GM20000 (cell line): ENCODE data around the gene DHX9.
A peak's percentile ranks its signal among the peaks of the same experiment; 100 is the strongest.

Source experiments
- DNase-seq: peaks from one replicate; pipeline ENCODE4 v3.0.0; 2012; ENCODE audit warnings: low spot score
- CTCF ChIP-seq: IDR thresholded peaks from 2 replicates; pipeline ENCODE4 v1.5.1; 2012; ENCODE audit warnings: mild to moderate bottlenecking, control low read depth; ENCODE audit errors: extremely low read depth, missing control alignments

The DHX9 gene

GRCh38 chr1:182823220-182823619 is 15.9 kb upstream of the DHX9 start:
- DNase-seq: no peak
- no peak for TF ChIP-seq CTCF

GRCh38 chr1:182826892-182827291 is 12.3 kb upstream of the DHX9 start:
- TF ChIP-seq CTCF: no peak
- no peak for DNase-seq

GRCh38 chr1:182829285-182829932 is 9.7 kb upstream of the DHX9 start:
- no peak for TF ChIP-seq CTCF
- DNase-seq: peak; percentile 39

GRCh38 chr1:182833271-182833670 is 5.9 kb upstream of the DHX9 start:
- TF ChIP-seq CTCF: no peak
- DNase-seq: no peak

- no peak for DNase-seq
- no peak for TF ChIP-seq CTCF
Measured at GRCh38 chr1:182834326-182834725, 4.8 kb upstream of the DHX9 start.

GRCh38 chr1:182835806-182836205 is 3.3 kb upstream of the DHX9 start:
- DNase-seq: no peak
- no peak for TF ChIP-seq CTCF

GRCh38 chr1:182841368-182841988 is 2.3 kb downstream of the DHX9 start:
- TF ChIP-seq CTCF: no peak

More at GRCh38 chr1:182841368-182841988, 2.3 kb downstream of the DHX9 start:
- DNase-seq: peak; percentile 31
